HEK293 (cell line): Measurements from ENCODE around the gene GDF2.

Experiments
- CTCF ChIA-PET: fragments of 350-600 bp; formaldehyde crosslinking; extraction: SDS; loops from one replicate; lab custom pipeline; 2021; ENCODE audit warnings: antibody characterized with exemption; lab: Yijun Ruan, JAX
- POLR2A ChIA-PET: fragments of 300-600 bp; formaldehyde crosslinking; extraction: SDS; loops from one replicate; lab custom pipeline; 2020; ENCODE audit warnings: antibody characterized with exemption, inconsistent platforms; lab: Yijun Ruan, JAX
- H3K27ac ChIP-seq: fragments of 200-500 bp; sonication (Bioruptor generic); 2 replicates; pipeline ENCODE4 v1.5.1; 2014; ENCODE audit warnings: low read depth, low read length, control low read depth, inconsistent platforms; ENCODE audit errors: extremely low read depth
- H3K36me3 ChIP-seq, 2 experiments: fragments of 200-500 bp in 1 of 2; sonication (Bioruptor generic) in 1 of 2; 1 replicate in 1 of 2; 2 replicates in 1 of 2; pipeline ENCODE4 v1.5.1; 2014 to 2017; ENCODE audit warnings: inconsistent platforms in 2 of 2, low read length in 2 of 2; ENCODE audit not compliant: control insufficient read depth in 2 of 2, insufficient read depth in 1 of 2
- H3K4me1 ChIP-seq: fragments of 200-500 bp; sonication (Bioruptor generic); 2 replicates; pipeline ENCODE4 v1.5.1; 2014; ENCODE audit warnings: mild to moderate bottlenecking, low read length, inconsistent platforms; ENCODE audit not compliant: control insufficient read depth, insufficient read depth
- H3K4me3 ChIP-seq: 2 replicates; pipeline ENCODE4 v1.5.1; 2011; ENCODE audit warnings: low read depth, mild to moderate bottlenecking, control low read depth, low read length, moderate library complexity
- H3K9me3 ChIP-seq: fragments of 200-500 bp; sonication (Bioruptor generic); 2 replicates; pipeline ENCODE4 v1.5.1; 2014; ENCODE audit warnings: low read depth, low read length, inconsistent platforms; ENCODE audit not compliant: control insufficient read depth, insufficient read depth
- FEZF1 ChIP-seq: fragments of 450-650 bp; formaldehyde crosslinking; IDR thresholded peaks from 2 replicates; pipeline ENCODE4 v1.5.1; 2016; ENCODE audit warnings: missing biosample characterization, missing genetic modification characterization
- GLIS2 ChIP-seq: fragments of 450-650 bp; formaldehyde crosslinking; IDR thresholded peaks from 2 replicates; pipeline ENCODE4 v1.5.1; 2016; ENCODE audit warnings: missing biosample characterization, missing genetic modification characterization
- KLF7 ChIP-seq: fragments of 450-650 bp; formaldehyde crosslinking; IDR thresholded peaks from 2 replicates; pipeline ENCODE4 v1.5.1; 2016; ENCODE audit warnings: missing biosample characterization, missing genetic modification characterization, borderline replicate concordance
- KLF9 ChIP-seq: fragments of 450-650 bp; formaldehyde crosslinking; IDR thresholded peaks from 2 replicates; pipeline ENCODE4 v1.5.1; 2016; ENCODE audit warnings: missing biosample characterization, missing genetic modification characterization, low read depth
- MEIS1 ChIP-seq: sonication (generic); formaldehyde crosslinking; IDR thresholded peaks from 2 replicates; pipeline ENCODE4 v1.8.1; 2022; ENCODE audit warnings: missing genetic modification reagents, mild to moderate bottlenecking, borderline replicate concordance
- MYNN ChIP-seq: fragments of 450-650 bp; formaldehyde crosslinking; IDR thresholded peaks from 2 replicates; pipeline ENCODE4 v1.5.1; 2016; ENCODE audit warnings: missing biosample characterization, missing genetic modification characterization, borderline replicate concordance
- SCRT2 ChIP-seq: fragments of 450-650 bp; formaldehyde crosslinking; IDR thresholded peaks from 2 replicates; pipeline ENCODE4 v1.5.1; 2016; ENCODE audit warnings: missing biosample characterization, missing genetic modification characterization
- ZBTB48 ChIP-seq: fragments of 450-650 bp; formaldehyde crosslinking; IDR thresholded peaks from 2 replicates; pipeline ENCODE4 v1.5.1; 2016; ENCODE audit warnings: missing biosample characterization, missing genetic modification characterization
- ZBTB6 ChIP-seq: fragments of 450-650 bp; formaldehyde crosslinking; IDR thresholded peaks from 2 replicates; pipeline ENCODE4 v1.5.1; 2017; ENCODE audit warnings: missing biosample characterization, missing genetic modification characterization
- ZBTB7A ChIP-seq: fragments of 450-650 bp; formaldehyde crosslinking; IDR thresholded peaks from 2 replicates; pipeline ENCODE4 v1.5.1; 2016; ENCODE audit warnings: low read depth, missing biosample characterization, missing genetic modification characterization
- ZBTB8A ChIP-seq: fragments of 450-650 bp; formaldehyde crosslinking; IDR thresholded peaks from 2 replicates; pipeline ENCODE4 v1.5.1; 2016; ENCODE audit warnings: missing biosample characterization, missing genetic modification characterization
- ZFHX2 ChIP-seq: fragments of 450-650 bp; formaldehyde crosslinking; conservative IDR thresholded peaks from 2 replicates; pipeline ENCODE4 v1.5.1; 2016; ENCODE audit warnings: missing biosample characterization, missing genetic modification characterization
- ZNF114 ChIP-seq: fragments of 450-650 bp; formaldehyde crosslinking; IDR thresholded peaks from 2 replicates; pipeline ENCODE4 v1.5.0; 2017; ENCODE audit warnings: missing biosample characterization, missing genetic modification characterization
- ZNF155 ChIP-seq: fragments of 450-650 bp; formaldehyde crosslinking; IDR thresholded peaks from 2 replicates; pipeline ENCODE4 v1.5.1; 2016; ENCODE audit warnings: missing biosample characterization, missing genetic modification characterization
- ZNF169 ChIP-seq: fragments of 450-650 bp; formaldehyde crosslinking; IDR thresholded peaks from 2 replicates; pipeline ENCODE4 v1.5.1; 2016; ENCODE audit warnings: missing biosample characterization, missing genetic modification characterization
- ZNF202 ChIP-seq: fragments of 450-650 bp; formaldehyde crosslinking; IDR thresholded peaks from 2 replicates; pipeline ENCODE4 v1.5.1; 2016; ENCODE audit warnings: missing biosample characterization, missing genetic modification characterization, borderline replicate concordance
- ZNF214 ChIP-seq: fragments of 450-650 bp; formaldehyde crosslinking; IDR thresholded peaks from 2 replicates; pipeline ENCODE4 v1.5.1; 2017; ENCODE audit warnings: missing biosample characterization, mild to moderate bottlenecking, missing genetic modification characterization, borderline replicate concordance
- ZNF354C ChIP-seq: fragments of 450-650 bp; formaldehyde crosslinking; IDR thresholded peaks from 2 replicates; pipeline ENCODE4 v1.5.1; 2016; ENCODE audit warnings: missing biosample characterization, missing genetic modification characterization, low read depth, borderline replicate concordance
- ZNF391 ChIP-seq: fragments of 450-650 bp; formaldehyde crosslinking; IDR thresholded peaks from 2 replicates; pipeline ENCODE4 v1.5.1; 2016; ENCODE audit warnings: low read depth, missing biosample characterization, missing genetic modification characterization, borderline replicate concordance
- ZNF404 ChIP-seq: fragments of 450-650 bp; formaldehyde crosslinking; IDR thresholded peaks from 2 replicates; pipeline ENCODE4 v1.5.1; 2017; ENCODE audit warnings: missing biosample characterization, missing genetic modification characterization
- ZNF48 ChIP-seq: fragments of 450-650 bp; formaldehyde crosslinking; IDR thresholded peaks from 2 replicates; pipeline ENCODE4 v1.5.1; 2016; ENCODE audit warnings: missing biosample characterization, missing genetic modification characterization
- ZNF529 ChIP-seq: fragments of 450-650 bp; formaldehyde crosslinking; IDR thresholded peaks from 2 replicates; pipeline ENCODE4 v1.5.1; 2017; ENCODE audit warnings: missing genetic modification characterization, missing biosample characterization; ENCODE audit not compliant: insufficient replicate concordance
- ZNF623 ChIP-seq: fragments of 450-650 bp; formaldehyde crosslinking; IDR thresholded peaks from 2 replicates; pipeline ENCODE4 v1.5.1; 2016; ENCODE audit warnings: missing biosample characterization, missing genetic modification characterization
- ZNF660 ChIP-seq: fragments of 450-650 bp; IDR thresholded peaks from 2 replicates; pipeline ENCODE4 v1.5.1; 2018; ENCODE audit warnings: missing biosample characterization, mild to moderate bottlenecking, missing genetic modification characterization
- ZNF747 ChIP-seq: fragments of 450-650 bp; formaldehyde crosslinking; IDR thresholded peaks from 2 replicates; pipeline ENCODE4 v1.5.1; 2016; ENCODE audit warnings: missing biosample characterization, missing genetic modification characterization
- TF ChIP-seq, protein P1 (sequence below): fragments of 450-650 bp; formaldehyde crosslinking; IDR thresholded peaks from 2 replicates; pipeline ENCODE4 v1.5.1; 2016; ENCODE audit warnings: missing biosample characterization, missing genetic modification characterization, low read depth
- TF ChIP-seq, protein P2 (sequence below): fragments of 450-650 bp; formaldehyde crosslinking; IDR thresholded peaks from 2 replicates; pipeline ENCODE4 v1.5.1; 2016; ENCODE audit warnings: missing biosample characterization, missing genetic modification characterization
- TF ChIP-seq, protein P3 (sequence below): fragments of 450-650 bp; formaldehyde crosslinking; IDR thresholded peaks from 2 replicates; pipeline ENCODE4 v1.5.1; 2016; ENCODE audit warnings: missing biosample characterization, missing genetic modification characterization

GDF2 gene

DNA sequence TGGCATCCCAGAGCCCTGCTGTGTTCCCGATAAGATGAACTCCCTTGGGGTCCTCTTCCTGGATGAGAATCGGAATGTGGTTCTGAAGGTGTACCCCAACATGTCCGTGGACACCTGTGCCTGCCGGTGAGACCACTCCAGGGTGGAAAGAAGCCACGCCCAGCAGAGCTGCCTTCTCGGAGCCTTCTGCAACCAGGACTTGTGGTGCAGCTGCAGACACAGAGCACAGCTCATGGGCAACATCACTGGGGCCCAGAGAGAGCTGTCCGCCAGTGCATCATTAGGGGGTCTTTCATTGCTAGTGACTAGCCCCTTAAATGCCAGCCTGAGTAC is 9.6 kb upstream of the GDF2 start:
- Histone ChIP-seq H3K4me3 (no peak overlapping the region), H3K36me3 (no peaks in the 10 kb centered on the region), H3K27ac (no peak overlapping the region), H3K9me3 (no peaks in the 10 kb centered on the region), H3K4me1 (no peaks in the 10 kb centered on the region)
- TF ChIP-seq ZNF202 = no peak
- no peak for TF ChIP-seq FEZF1 (tag by site-specific recombination)
- no peak for TF ChIP-seq ZNF391 (tag by site-specific recombination)
- TF ChIP-seq, protein P1, sequence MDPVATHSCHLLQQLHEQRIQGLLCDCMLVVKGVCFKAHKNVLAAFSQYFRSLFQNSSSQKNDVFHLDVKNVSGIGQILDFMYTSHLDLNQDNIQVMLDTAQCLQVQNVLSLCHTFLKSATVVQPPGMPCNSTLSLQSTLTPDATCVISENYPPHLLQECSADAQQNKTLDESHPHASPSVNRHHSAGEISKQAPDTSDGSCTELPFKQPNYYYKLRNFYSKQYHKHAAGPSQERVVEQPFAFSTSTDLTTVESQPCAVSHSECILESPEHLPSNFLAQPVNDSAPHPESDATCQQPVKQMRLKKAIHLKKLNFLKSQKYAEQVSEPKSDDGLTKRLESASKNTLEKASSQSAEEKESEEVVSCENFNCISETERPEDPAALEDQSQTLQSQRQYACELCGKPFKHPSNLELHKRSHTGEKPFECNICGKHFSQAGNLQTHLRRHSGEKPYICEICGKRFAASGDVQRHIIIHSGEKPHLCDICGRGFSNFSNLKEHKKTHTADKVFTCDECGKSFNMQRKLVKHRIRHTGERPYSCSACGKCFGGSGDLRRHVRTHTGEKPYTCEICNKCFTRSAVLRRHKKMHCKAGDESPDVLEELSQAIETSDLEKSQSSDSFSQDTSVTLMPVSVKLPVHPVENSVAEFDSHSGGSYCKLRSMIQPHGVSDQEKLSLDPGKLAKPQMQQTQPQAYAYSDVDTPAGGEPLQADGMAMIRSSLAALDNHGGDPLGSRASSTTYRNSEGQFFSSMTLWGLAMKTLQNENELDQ (tag by site-specific recombination) = no peak
- no peak for TF ChIP-seq ZNF529 (tag by site-specific recombination)
- no peak for TF ChIP-seq GLIS2
- TF ChIP-seq KLF9 (tag by site-specific recombination) = no peak
- no peak for TF ChIP-seq MEIS1 (CRISPR knock-in tag)
- no peak for TF ChIP-seq ZNF623 (tag by site-specific recombination)
- ChIA-PET POLR2A (no interaction called here), CTCF (interaction anchor here (0.6 to 8.1 kb wide), 23 partner anchors 8 to 318 kb away, joined by 3 to 131 read pairs (median 4); no protein-coding TSS in a partner anchor)

GRCh38 chr10:47314416-47314970 is 7.8 kb upstream of the GDF2 start:
- ChIA-PET POLR2A (no interaction called here), CTCF (interaction anchor here (0.9 to 8.1 kb wide), 6 partner anchors 9 to 320 kb away, joined by 3 to 131 read pairs (median 22); no protein-coding TSS in a partner anchor)
- no peaks in the 10 kb centered on the region for H3K36me3 ChIP-seq
- H3K27ac ChIP-seq = no peak overlapping the region
- TF ChIP-seq ZNF214 (tag by site-specific recombination) (no peak), ZNF155 (tag by site-specific recombination) (no peak), ZNF114 (tag by site-specific recombination) (no peak), KLF7 (tag by site-specific recombination) (no peak), ZBTB48 (tag by site-specific recombination) (no peak), ZBTB8A (tag by site-specific recombination) (no peak), ZFHX2 (tag by site-specific recombination) (no peak), ZNF747 (tag by site-specific recombination) (no peak), ZNF404 (tag by site-specific recombination) (no peak), ZNF48 (tag by site-specific recombination) (no peak), ZBTB7A (tag by site-specific recombination) (no peak), SCRT2 (tag by site-specific recombination) (no peak), ZNF169 (no peak), ZNF660 (tag by site-specific recombination) (no peak), ZBTB6 (no peak), ZNF354C (tag by site-specific recombination) (no peak), MYNN (no peak)
- TF ChIP-seq, protein P2, sequence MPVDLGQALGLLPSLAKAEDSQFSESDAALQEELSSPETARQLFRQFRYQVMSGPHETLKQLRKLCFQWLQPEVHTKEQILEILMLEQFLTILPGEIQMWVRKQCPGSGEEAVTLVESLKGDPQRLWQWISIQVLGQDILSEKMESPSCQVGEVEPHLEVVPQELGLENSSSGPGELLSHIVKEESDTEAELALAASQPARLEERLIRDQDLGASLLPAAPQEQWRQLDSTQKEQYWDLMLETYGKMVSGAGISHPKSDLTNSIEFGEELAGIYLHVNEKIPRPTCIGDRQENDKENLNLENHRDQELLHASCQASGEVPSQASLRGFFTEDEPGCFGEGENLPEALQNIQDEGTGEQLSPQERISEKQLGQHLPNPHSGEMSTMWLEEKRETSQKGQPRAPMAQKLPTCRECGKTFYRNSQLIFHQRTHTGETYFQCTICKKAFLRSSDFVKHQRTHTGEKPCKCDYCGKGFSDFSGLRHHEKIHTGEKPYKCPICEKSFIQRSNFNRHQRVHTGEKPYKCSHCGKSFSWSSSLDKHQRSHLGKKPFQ = no peak
- TF ChIP-seq, protein P3, sequence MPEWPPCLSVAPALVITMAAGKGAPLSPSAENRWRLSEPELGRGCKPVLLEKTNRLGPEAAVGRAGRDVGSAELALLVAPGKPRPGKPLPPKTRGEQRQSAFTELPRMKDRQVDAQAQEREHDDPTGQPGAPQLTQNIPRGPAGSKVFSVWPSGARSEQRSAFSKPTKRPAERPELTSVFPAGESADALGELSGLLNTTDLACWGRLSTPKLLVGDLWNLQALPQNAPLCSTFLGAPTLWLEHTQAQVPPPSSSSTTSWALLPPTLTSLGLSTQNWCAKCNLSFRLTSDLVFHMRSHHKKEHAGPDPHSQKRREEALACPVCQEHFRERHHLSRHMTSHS (tag by site-specific recombination) = no peak
- H3K4me1 ChIP-seq = no peaks in the 10 kb centered on the region
- no peak overlapping the region for H3K4me3 ChIP-seq
- H3K9me3 ChIP-seq = no peaks in the 10 kb centered on the region
